K562 (cell line): ENCODE measurements around the gene FASTK. TPM values are rescaled to one million over a fixed set of nuclear protein-coding genes. Genes with fewer than 3 reads are reported as not detected.

ENCODE experiments used
- BMI1 ChIP-seq: fragments of 150-350 bp; IDR thresholded peaks from 2 replicates; pipeline ENCODE4 v1.6.1; 2014; ENCODE audit warnings: low read length
- CXXC5 ChIP-seq: fragments of 250-450 bp; sonication (Bioruptor Pico); IDR thresholded peaks from 2 replicates; pipeline ENCODE4 v1.8.0; 2022; ENCODE audit warnings: inconsistent platforms, mild to moderate bottlenecking, moderate library complexity
- ETV1 ChIP-seq: fragments of 450-650 bp; conservative IDR thresholded peaks from 2 replicates; pipeline ENCODE4 v1.6.1; 2016; ENCODE audit warnings: missing genetic modification characterization, control low read depth, low read depth, missing compliant biosample characterization
- HOXB6 ChIP-seq: fragments of 250-450 bp; sonication (Bioruptor Pico); IDR thresholded peaks from 2 replicates; pipeline ENCODE4 v1.5.1; 2022; ENCODE audit warnings: mild to moderate bottlenecking, borderline replicate concordance
- KDM1A ChIP-seq, 2 experiments: fragments of 450-650 bp; IDR thresholded peaks; 2 replicates each; pipeline ENCODE4 v1.6.1; 2016; ENCODE audit warnings: mild to moderate bottlenecking in 2 of 2
- MYNN ChIP-seq, 2 experiments: sonication (generic); formaldehyde crosslinking in 1 of 2; IDR thresholded peaks; 2 replicates each; pipeline versions ENCODE4 v1.5.0 to v1.6.1; 2016 to 2020; ENCODE audit warnings: antibody characterized with exemption in 1 of 2, missing genetic modification reagents in 1 of 2
- POLR3G ChIP-seq: IDR thresholded peaks from 2 replicates; pipeline ENCODE4 v1.6.1; 2011; ENCODE audit not compliant: insufficient read length, insufficient replicate concordance; ENCODE audit errors: extremely low read depth
- RBM39 ChIP-seq: fragments of 200-400 bp; formaldehyde crosslinking; optimal IDR thresholded peaks from 2 replicates; pipeline ENCODE3; 2018; ENCODE audit warnings: low read depth, low read length
- RFX5 ChIP-seq: IDR thresholded peaks from 2 replicates; pipeline ENCODE4 v1.6.1; 2011; ENCODE audit warnings: low read depth, mild to moderate bottlenecking, improper control_type of control experiment, low read length
- SMARCE1 ChIP-seq: fragments of 450-650 bp; IDR thresholded peaks from 2 replicates; pipeline ENCODE4 v1.7.1; 2016; ENCODE audit warnings: mild to moderate bottlenecking
- TRIM24 ChIP-seq, 2 experiments: fragments of 450-650 bp; IDR thresholded peaks; 2 replicates each; pipeline ENCODE4 v1.6.1; 2016
- polyA plus RNA-seq, 8 experiments: library from polyadenylated mRNA; depleted of rRNA in 4 of 8; stranded (reverse) in 5 of 8; unstranded in 3 of 8; fragments of >200 nt; fragmentation: Nextera tagmentation in 2 of 8; fragmentation: Illumina TruSeq in 1 of 8; extraction: Ambion mirVana in 2 of 8; extraction: Trizol in 1 of 8; gene quantifications; 2 replicates each; pipeline versions ENCODE4 v1.2.1 to v1.2.3, GENCODE V29; 2011 to 2014; ENCODE audit warnings: inconsistent platforms in 1 of 8, missing spikeins in 1 of 8
- total RNA-seq, 7 experiments: library from RNA; depleted of rRNA in 6 of 7; stranded (reverse); fragments of >200 nt in 6 of 7; fragmentation: Illumina TruSeq in 2 of 7; extraction: Trizol in 2 of 7; gene quantifications; 2 replicates each; pipeline versions ENCODE4 v1.2.1 to v1.2.3, GENCODE V29; 2011 to 2021; ENCODE audit warnings: low replicate concordance in 1 of 7
- TF ChIP-seq, protein P1 (sequence below): fragments of 250-450 bp; sonication (Bioruptor Pico); IDR thresholded peaks from 2 replicates; pipeline ENCODE4 v1.4.0; 2020; ENCODE audit warnings: mild to moderate bottlenecking
- TF ChIP-seq, protein P2 (sequence below): fragments of 450-650 bp; IDR thresholded peaks from 2 replicates; pipeline ENCODE4 v1.7.1; 2018; ENCODE audit warnings: mild to moderate bottlenecking, low read depth; ENCODE audit not compliant: partially characterized antibody
- TF ChIP-seq, protein P3 (sequence below): sonication (generic); formaldehyde crosslinking; IDR thresholded peaks from 2 replicates; pipeline ENCODE4 v1.9.0; 2022; ENCODE audit warnings: mild to moderate bottlenecking, missing genetic modification reagents
- TF ChIP-seq, protein P4 (sequence below): IDR thresholded peaks from 3 replicates; pipeline ENCODE4 v1.6.1; 2011; ENCODE audit warnings: borderline replicate concordance, mild to moderate bottlenecking, moderate library complexity; ENCODE audit not compliant: insufficient read length; ENCODE audit errors: extremely low read depth

FASTK gene
- total and polyA plus RNA-seq, 9 of the 15 experiments (the other 6 are each of a cell fraction or from before 2014, with no cell fraction given) = 0.51 to 150 (median 48.2) TPM

DNA sequence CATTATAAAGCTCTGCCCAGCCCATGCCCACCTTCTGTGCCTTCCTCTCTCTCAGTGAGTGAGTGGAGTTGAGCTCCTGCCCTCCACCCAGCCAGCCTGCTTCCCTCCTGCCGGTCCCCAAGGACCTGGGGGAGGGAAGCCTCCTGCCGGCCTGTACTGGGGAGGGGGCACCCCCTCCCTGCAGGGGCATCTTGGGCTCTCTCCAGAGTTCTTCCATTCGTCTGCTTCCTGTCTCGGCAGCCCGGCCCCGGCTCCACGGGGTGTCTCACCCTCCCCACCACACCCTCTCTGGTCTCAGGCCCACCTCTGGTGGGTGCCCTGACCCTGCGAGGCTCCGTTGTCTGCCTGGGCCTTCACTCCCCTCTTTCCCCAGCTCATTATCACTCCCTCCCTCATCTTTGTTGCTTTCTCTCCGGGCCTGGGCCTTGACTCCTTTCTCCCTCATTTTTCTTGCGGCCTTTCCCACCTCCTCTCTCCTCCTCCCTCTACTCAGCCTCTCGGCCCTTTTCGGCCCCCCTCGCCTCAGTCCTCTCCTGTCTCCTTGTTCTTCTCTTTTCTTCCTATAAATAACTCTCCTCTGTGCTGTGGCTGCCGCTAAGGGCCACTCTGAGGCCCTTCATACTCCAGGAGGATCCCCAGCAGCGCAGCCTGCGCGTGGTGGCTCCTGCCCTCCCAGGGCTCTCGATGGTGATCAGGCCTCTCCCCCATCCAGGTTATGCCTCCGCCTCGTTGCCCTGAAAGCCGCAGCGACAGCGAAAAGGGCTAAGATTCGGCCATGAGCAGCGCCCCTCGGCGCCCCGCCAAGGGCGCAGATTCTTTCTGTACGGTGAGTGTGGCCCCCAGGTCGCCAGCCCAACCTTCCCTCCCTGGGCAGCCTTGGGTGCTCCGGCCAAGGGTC is 19.1 kb downstream of the FASTK start (continued):
- no peak for TF ChIP-seq HOXB6
- no peak for TF ChIP-seq BMI1
- TF ChIP-seq, protein P1, sequence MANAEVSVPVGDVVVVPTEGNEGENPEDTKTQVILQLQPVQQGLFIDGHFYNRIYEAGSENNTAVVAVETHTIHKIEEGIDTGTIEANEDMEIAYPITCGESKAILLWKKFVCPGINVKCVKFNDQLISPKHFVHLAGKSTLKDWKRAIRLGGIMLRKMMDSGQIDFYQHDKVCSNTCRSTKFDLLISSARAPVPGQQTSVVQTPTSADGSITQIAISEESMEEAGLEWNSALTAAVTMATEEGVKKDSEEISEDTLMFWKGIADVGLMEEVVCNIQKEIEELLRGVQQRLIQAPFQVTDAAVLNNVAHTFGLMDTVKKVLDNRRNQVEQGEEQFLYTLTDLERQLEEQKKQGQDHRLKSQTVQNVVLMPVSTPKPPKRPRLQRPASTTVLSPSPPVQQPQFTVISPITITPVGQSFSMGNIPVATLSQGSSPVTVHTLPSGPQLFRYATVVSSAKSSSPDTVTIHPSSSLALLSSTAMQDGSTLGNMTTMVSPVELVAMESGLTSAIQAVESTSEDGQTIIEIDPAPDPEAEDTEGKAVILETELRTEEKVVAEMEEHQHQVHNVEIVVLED (CRISPR knock-in tag) = no peak
- no peak for TF ChIP-seq KDM1A (IDR thresholded peaks at IDR 0.05)
- TF ChIP-seq RBM39 = peak; percentile 89
- TF ChIP-seq TRIM24 (IDR thresholded peaks at IDR 0.05) = no peak
- TF ChIP-seq, protein P2, sequence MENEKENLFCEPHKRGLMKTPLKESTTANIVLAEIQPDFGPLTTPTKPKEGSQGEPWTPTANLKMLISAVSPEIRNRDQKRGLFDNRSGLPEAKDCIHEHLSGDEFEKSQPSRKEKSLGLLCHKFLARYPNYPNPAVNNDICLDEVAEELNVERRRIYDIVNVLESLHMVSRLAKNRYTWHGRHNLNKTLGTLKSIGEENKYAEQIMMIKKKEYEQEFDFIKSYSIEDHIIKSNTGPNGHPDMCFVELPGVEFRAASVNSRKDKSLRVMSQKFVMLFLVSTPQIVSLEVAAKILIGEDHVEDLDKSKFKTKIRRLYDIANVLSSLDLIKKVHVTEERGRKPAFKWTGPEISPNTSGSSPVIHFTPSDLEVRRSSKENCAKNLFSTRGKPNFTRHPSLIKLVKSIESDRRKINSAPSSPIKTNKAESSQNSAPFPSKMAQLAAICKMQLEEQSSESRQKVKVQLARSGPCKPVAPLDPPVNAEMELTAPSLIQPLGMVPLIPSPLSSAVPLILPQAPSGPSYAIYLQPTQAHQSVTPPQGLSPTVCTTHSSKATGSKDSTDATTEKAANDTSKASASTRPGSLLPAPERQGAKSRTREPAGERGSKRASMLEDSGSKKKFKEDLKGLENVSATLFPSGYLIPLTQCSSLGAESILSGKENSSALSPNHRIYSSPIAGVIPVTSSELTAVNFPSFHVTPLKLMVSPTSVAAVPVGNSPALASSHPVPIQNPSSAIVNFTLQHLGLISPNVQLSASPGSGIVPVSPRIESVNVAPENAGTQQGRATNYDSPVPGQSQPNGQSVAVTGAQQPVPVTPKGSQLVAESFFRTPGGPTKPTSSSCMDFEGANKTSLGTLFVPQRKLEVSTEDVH = no peak
- TF ChIP-seq, protein P3, sequence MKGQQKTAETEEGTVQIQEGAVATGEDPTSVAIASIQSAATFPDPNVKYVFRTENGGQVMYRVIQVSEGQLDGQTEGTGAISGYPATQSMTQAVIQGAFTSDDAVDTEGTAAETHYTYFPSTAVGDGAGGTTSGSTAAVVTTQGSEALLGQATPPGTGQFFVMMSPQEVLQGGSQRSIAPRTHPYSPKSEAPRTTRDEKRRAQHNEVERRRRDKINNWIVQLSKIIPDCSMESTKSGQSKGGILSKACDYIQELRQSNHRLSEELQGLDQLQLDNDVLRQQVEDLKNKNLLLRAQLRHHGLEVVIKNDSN (CRISPR knock-in tag) = no peak
- TF ChIP-seq, protein P4, sequence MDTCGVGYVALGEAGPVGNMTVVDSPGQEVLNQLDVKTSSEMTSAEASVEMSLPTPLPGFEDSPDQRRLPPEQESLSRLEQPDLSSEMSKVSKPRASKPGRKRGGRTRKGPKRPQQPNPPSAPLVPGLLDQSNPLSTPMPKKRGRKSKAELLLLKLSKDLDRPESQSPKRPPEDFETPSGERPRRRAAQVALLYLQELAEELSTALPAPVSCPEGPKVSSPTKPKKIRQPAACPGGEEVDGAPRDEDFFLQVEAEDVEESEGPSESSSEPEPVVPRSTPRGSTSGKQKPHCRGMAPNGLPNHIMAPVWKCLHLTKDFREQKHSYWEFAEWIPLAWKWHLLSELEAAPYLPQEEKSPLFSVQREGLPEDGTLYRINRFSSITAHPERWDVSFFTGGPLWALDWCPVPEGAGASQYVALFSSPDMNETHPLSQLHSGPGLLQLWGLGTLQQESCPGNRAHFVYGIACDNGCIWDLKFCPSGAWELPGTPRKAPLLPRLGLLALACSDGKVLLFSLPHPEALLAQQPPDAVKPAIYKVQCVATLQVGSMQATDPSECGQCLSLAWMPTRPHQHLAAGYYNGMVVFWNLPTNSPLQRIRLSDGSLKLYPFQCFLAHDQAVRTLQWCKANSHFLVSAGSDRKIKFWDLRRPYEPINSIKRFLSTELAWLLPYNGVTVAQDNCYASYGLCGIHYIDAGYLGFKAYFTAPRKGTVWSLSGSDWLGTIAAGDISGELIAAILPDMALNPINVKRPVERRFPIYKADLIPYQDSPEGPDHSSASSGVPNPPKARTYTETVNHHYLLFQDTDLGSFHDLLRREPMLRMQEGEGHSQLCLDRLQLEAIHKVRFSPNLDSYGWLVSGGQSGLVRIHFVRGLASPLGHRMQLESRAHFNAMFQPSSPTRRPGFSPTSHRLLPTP = no peak
- peak; percentile 25; the same call in 1 of the 2 replicates for TF ChIP-seq CXXC5
- no peak for TF ChIP-seq POLR3G
- TF ChIP-seq MYNN (IDR thresholded peaks at IDR 0.05) = no peak
- TF ChIP-seq MYNN (CRISPR knock-in tag; IDR thresholded peaks at IDR 0.05) = no peak
- TF ChIP-seq RFX5 = no peak
- TF ChIP-seq SMARCE1 = peak; percentile 46
- no peak for TF ChIP-seq ETV1
